H1 (cell line): ENCODE results near the gene ZNF300. TPM values are rescaled to one million over a fixed set of nuclear protein-coding genes. Genes with fewer than 3 reads are reported as not detected.

Source experiments
- CTCF ChIA-PET: fragments of 300-600 bp; sonication (Branson Sonifier 250); formaldehyde crosslinking; loops from one replicate; lab custom pipeline; 2021; ENCODE audit not compliant: partially characterized antibody; lab: Charles Lee
- POLR2A ChIA-PET: fragments of 300-600 bp; sonication (Branson Sonifier 250); formaldehyde crosslinking; loops from one replicate; lab custom pipeline; 2021; ENCODE audit warnings: inconsistent platforms; ENCODE audit not compliant: partially characterized antibody; lab: Charles Lee
- DNase-seq, 2 experiments: peaks; one replicate each; pipeline versions ENCODE4 v3.0.0 to v3.0.0-alpha.2; 2010 to 2022; ENCODE audit warnings: low spot score in 2 of 2, low read depth in 1 of 2, mixed read lengths in 1 of 2
- FAIRE-seq: peaks from 2 replicates; lab custom pipeline; 2011; peaks lifted over from hg19 to GRCh38; lab: Jason Lieb, UNC
- H2AFZ ChIP-seq: 2 replicates; pipeline ENCODE4 v1.8.1; 2012; ENCODE audit warnings: low read length, inconsistent platforms
- H2AK5ac ChIP-seq: 2 replicates; pipeline ENCODE4 v1.6.1; 2013; ENCODE audit warnings: low read depth, low read length
- H2BK120ac ChIP-seq: replicated peaks from 2 replicates; pipeline ENCODE3; 2013; ENCODE audit warnings: low read depth, low read length, inconsistent platforms
- H2BK12ac ChIP-seq: 2 replicates; pipeline ENCODE4 v1.6.1; 2013; ENCODE audit warnings: low read depth, low read length
- H2BK15ac ChIP-seq: 2 replicates; pipeline ENCODE4 v1.6.1; 2013; ENCODE audit warnings: low read length
- H2BK20ac ChIP-seq: 2 replicates; pipeline ENCODE4 v1.6.1; 2013; ENCODE audit warnings: low read length
- H2BK5ac ChIP-seq: 2 replicates; pipeline ENCODE4 v1.6.1; 2013; ENCODE audit warnings: low read depth, low read length
- H3K14ac ChIP-seq: 2 replicates; pipeline ENCODE4 v1.6.1; 2013; ENCODE audit warnings: inconsistent platforms; ENCODE audit not compliant: insufficient read length
- H3K18ac ChIP-seq: 2 replicates; pipeline ENCODE4 v1.6.1; 2013; ENCODE audit warnings: low read length; ENCODE audit errors: extremely low read depth
- H3K23ac ChIP-seq: 2 replicates; pipeline ENCODE4 v1.6.1; 2013; ENCODE audit warnings: inconsistent platforms; ENCODE audit not compliant: insufficient read length
- H3K23me2 ChIP-seq: 2 replicates; pipeline ENCODE4 v1.6.1; 2013; ENCODE audit warnings: low read depth, low read length
- H3K27ac ChIP-seq: 2 replicates; pipeline ENCODE4 v1.6.1; 2011; ENCODE audit warnings: low read depth, low read length, inconsistent platforms
- H3K27me3 ChIP-seq, 4 experiments: replicated peaks in 1 of 4; 1 replicate in 1 of 4; 2 replicates in 3 of 4; pipeline versions ENCODE4 v1.6.1 to v1.8.1; 2011 to 2013; ENCODE audit warnings: low read length in 3 of 4, mild to moderate bottlenecking in 3 of 4, inconsistent platforms in 2 of 4, mixed read lengths in 2 of 4, moderate library complexity in 1 of 4; ENCODE audit not compliant: control insufficient read depth in 3 of 4, insufficient read depth in 3 of 4; ENCODE audit errors: extremely low read depth in 1 of 4
- H3K36me3 ChIP-seq, 4 experiments: 2 replicates each; pipeline versions ENCODE4 v1.6.1 to v1.8.1; 2011 to 2013; ENCODE audit warnings: mild to moderate bottlenecking in 4 of 4, low read length in 3 of 4, moderate library complexity in 2 of 4, control low read depth in 1 of 4, inconsistent platforms in 1 of 4; ENCODE audit not compliant: insufficient read depth in 4 of 4, control insufficient read depth in 2 of 4
- H3K4ac ChIP-seq: replicated peaks from 2 replicates; pipeline ENCODE3; 2013; ENCODE audit warnings: low read length, low read depth, mixed read lengths, inconsistent platforms; ENCODE audit not compliant: insufficient read length
- H3K4me1 ChIP-seq, 4 experiments: replicated peaks in 1 of 4; 1 replicate in 1 of 4; 2 replicates in 3 of 4; pipeline versions ENCODE4 v1.6.1 to v1.8.1; 2011 to 2013; ENCODE audit warnings: low read length in 3 of 4, inconsistent platforms in 2 of 4, mixed read lengths in 1 of 4; ENCODE audit not compliant: insufficient read depth in 4 of 4, control insufficient read depth in 3 of 4
- H3K4me2 ChIP-seq, 2 experiments: 2 replicates each; pipeline versions ENCODE4 v1.6.1 to v1.8.1; 2011 to 2013; ENCODE audit warnings: low read depth in 2 of 2, low read length in 2 of 2, control low read depth in 1 of 2, inconsistent platforms in 1 of 2, mild to moderate bottlenecking in 1 of 2; ENCODE audit not compliant: insufficient read depth in 1 of 2
- H3K4me3 ChIP-seq, 4 experiments: fragments of 200-600, 300-600 bp in 1 of 4; sonication (generic), shearing (Covaris generic), sonication (Bioruptor Twin) in 1 of 4; 2 replicates each; pipeline versions ENCODE4 v1.5.1 to v1.8.1; 2011 to 2016; ENCODE audit warnings: low read length in 4 of 4, low read depth in 3 of 4, control low read depth in 2 of 4, inconsistent platforms in 2 of 4, mild to moderate bottlenecking in 2 of 4, mixed read lengths in 1 of 4, moderate library complexity in 1 of 4; ENCODE audit not compliant: insufficient read depth in 2 of 4; ENCODE audit errors: extremely low read depth in 1 of 4
- H3K56ac ChIP-seq: replicated peaks from 2 replicates; pipeline ENCODE3; 2013; ENCODE audit warnings: low read depth, mild to moderate bottlenecking, mixed read lengths, low read length, inconsistent platforms; ENCODE audit not compliant: insufficient read length
- H3K79me1 ChIP-seq: 2 replicates; pipeline ENCODE4 v1.6.1; 2013; ENCODE audit warnings: low read depth, low read length, control low read depth
- H3K79me2 ChIP-seq, 2 experiments: 2 replicates each; pipeline versions ENCODE4 v1.6.1 to v1.8.1; 2012 to 2013; ENCODE audit warnings: low read length in 2 of 2, mild to moderate bottlenecking in 2 of 2, inconsistent platforms in 1 of 2; ENCODE audit not compliant: insufficient read depth in 2 of 2, control insufficient read depth in 1 of 2
- H3K9ac ChIP-seq, 4 experiments: replicated peaks in 1 of 4; 1 replicate in 1 of 4; 2 replicates in 3 of 4; pipeline versions ENCODE4 v1.6.1 to v1.8.1; 2011 to 2013; ENCODE audit warnings: low read depth in 3 of 4, low read length in 3 of 4, control low read depth in 2 of 4, mild to moderate bottlenecking in 2 of 4, moderate library complexity in 2 of 4, inconsistent platforms in 1 of 4; ENCODE audit errors: extremely low read depth in 1 of 4
- H3K9me3 ChIP-seq, 2 experiments: 2 replicates each; pipeline versions ENCODE4 v1.6.1 to v1.8.1; 2012 to 2013; ENCODE audit warnings: mild to moderate bottlenecking in 2 of 2, moderate library complexity in 2 of 2, control low read depth in 1 of 2, inconsistent platforms in 1 of 2, low read depth in 1 of 2, low read length in 1 of 2, mixed read lengths in 1 of 2; ENCODE audit not compliant: insufficient read depth in 2 of 2
- H4K20me1 ChIP-seq, 2 experiments: replicated peaks in 1 of 2; 2 replicates each; pipeline versions ENCODE3 to v1.8.1; 2011 to 2013; ENCODE audit warnings: inconsistent platforms in 2 of 2, low read length in 2 of 2, mild to moderate bottlenecking in 1 of 2; ENCODE audit not compliant: insufficient read depth in 2 of 2, control insufficient read depth in 1 of 2
- H4K5ac ChIP-seq: 2 replicates; pipeline ENCODE4 v1.6.1; 2013; ENCODE audit warnings: low read length, low read depth, mixed read lengths, inconsistent platforms; ENCODE audit not compliant: insufficient read length
- H4K8ac ChIP-seq: 2 replicates; pipeline ENCODE4 v1.8.0; 2013; ENCODE audit warnings: mild to moderate bottlenecking, moderate library complexity, low read length, inconsistent platforms; ENCODE audit not compliant: insufficient read depth; ENCODE audit errors: extremely low read depth
- H4K91ac ChIP-seq: replicated peaks from 2 replicates; pipeline ENCODE3; 2013; ENCODE audit warnings: low read length, mixed read lengths, inconsistent platforms; ENCODE audit not compliant: insufficient read length
- BRCA1 ChIP-seq: IDR thresholded peaks from 2 replicates; pipeline ENCODE4 v1.6.1; 2012; ENCODE audit warnings: low read depth, low read length, improper control_type of control experiment
- CHD1 ChIP-seq: IDR thresholded peaks from 2 replicates; pipeline ENCODE4 v1.6.1; 2012; ENCODE audit warnings: low read depth, low read length, improper control_type of control experiment
- KDM4A ChIP-seq: IDR thresholded peaks from one replicate; pipeline ENCODE4 v1.7.1; 2012; ENCODE audit warnings: low read depth, mild to moderate bottlenecking, moderate library complexity, low read length, inconsistent platforms; ENCODE audit not compliant: severe bottlenecking
- MAX ChIP-seq: IDR thresholded peaks from 2 replicates; pipeline ENCODE4 v1.6.1; 2012; ENCODE audit warnings: inconsistent platforms
- SIN3A ChIP-seq, 2 experiments: IDR thresholded peaks in 1 of 2; conservative IDR thresholded peaks in 1 of 2; 2 replicates each; pipeline ENCODE4 v1.6.1; 2011 to 2012; ENCODE audit warnings: low read length in 2 of 2, improper control_type of control experiment in 1 of 2, low read depth in 1 of 2, mild to moderate bottlenecking in 1 of 2
- SIX5 ChIP-seq: IDR thresholded peaks from 2 replicates; pipeline ENCODE4 v1.6.1; 2011; ENCODE audit warnings: mild to moderate bottlenecking, low read depth, low read length
- SRF ChIP-seq: IDR thresholded peaks from 2 replicates; pipeline ENCODE4 v1.6.1; 2011; ENCODE audit warnings: mild to moderate bottlenecking, low read depth, low read length, moderate library complexity
- SUZ12 ChIP-seq: fragments of 200-600 bp; sonication (generic); IDR thresholded peaks from 2 replicates; pipeline ENCODE4 v1.6.1; 2012; ENCODE audit warnings: mild to moderate bottlenecking, inconsistent platforms, low read length, moderate library complexity, mixed read lengths
- YY1 ChIP-seq: IDR thresholded peaks from 2 replicates; pipeline ENCODE4 v1.6.1; 2011; ENCODE audit warnings: low read depth, mild to moderate bottlenecking, low read length
- WGBS, 2 experiments: shearing (Covaris generic) in 1 of 2; methylation state at CpG; one replicate each; pipeline versions ENCODE4 v1.1.6 to v1.1.7; 2013 to 2015; ENCODE audit warnings: low lambda C conversion rate in 2 of 2, mixed read lengths in 2 of 2, inconsistent platforms in 1 of 2, low coverage in 1 of 2, missing lambda C conversion rate in 1 of 2; ENCODE audit not compliant: insufficient replicate concordance in 2 of 2, insufficient coverage in 1 of 2, insufficient read length in 1 of 2; ENCODE audit errors: extremely low coverage in 1 of 2, missing lambda C conversion rate in 1 of 2; 5-methylcytosine and 5-hydroxymethylcytosine counted together
- polyA plus RNA-seq, 7 experiments: library from polyadenylated mRNA; depleted of rRNA in 3 of 7; stranded (reverse) in 5 of 7; unstranded in 2 of 7; fragments of >200 nt in 5 of 7; fragments of 200-250 nt in 2 of 7; gene quantifications; 1 replicate in 5 of 7; 2 replicates in 1 of 7; 4 replicates in 1 of 7; pipeline versions ENCODE4 v1.2.1 to v1.2.3, GENCODE V29; 2011 to 2013; ENCODE audit warnings: missing spikeins in 2 of 7, mixed read lengths in 2 of 7
- total RNA-seq: library from RNA; stranded (reverse); fragmentation: NEBNext Ultra II Directional; extraction: Animal tissue kit (Norgen Biotek cat#: 25700); gene quantifications from 2 replicates; pipeline ENCODE4 v1.2.1, GENCODE V29; 2021

ZNF300 gene
- total and polyA plus RNA-seq, 2 of the 8 experiments (the other 6 are each of a cell fraction or from before 2014, with no cell fraction given) = 6.7 to 15.8 TPM

- H3K9me3 ChIP-seq = peaks cover 32 to 37% of the 10 kb centered on the region in 2 experiments; a peak in 3 of 4 replicates
Observed at GRCh38 chr5:150912312-150912814, 7.6 kb upstream of the ZNF300 start.

More at GRCh38 chr5:150912312-150912814, 7.6 kb upstream of the ZNF300 start:
- ChIA-PET CTCF (no interaction called here), POLR2A (no interaction called here)
- no peak overlapping the region for H2BK15ac ChIP-seq
- H2BK20ac ChIP-seq = no peak overlapping the region
- H3K79me2 ChIP-seq = no peaks in the 10 kb centered on the region
- H3K27ac ChIP-seq = no peak overlapping the region
- no peak overlapping the region for H3K23ac ChIP-seq
- TF ChIP-seq MAX (no peak), CHD1 (no peak), SIN3A (conservative IDR thresholded peaks at IDR 0.05 in 1 of 2, IDR thresholded peaks at IDR 0.05 in 1 of 2; ENCODE audit: low read depth in 1 of 2, low read length in 2 of 2) (no peak), YY1 (no peak), SIX5 (no peak), SRF (no peak), SUZ12 (no peak), KDM4A (no peak), BRCA1 (no peak)
- no peaks in the 10 kb centered on the region for H4K20me1 ChIP-seq
- no peaks in the 10 kb centered on the region for H3K36me3 ChIP-seq
- H3K9ac ChIP-seq = no peak overlapping the region
- H4K91ac ChIP-seq = no peak overlapping the region
- no peak overlapping the region for H4K8ac ChIP-seq
- FAIRE-seq (no peak), DNase-seq (no peak)
- H3K4me2 ChIP-seq = no peak overlapping the region
- H3K79me1 ChIP-seq = no peaks in the 10 kb centered on the region
- WGBS, 2 experiments = 86% methylated on average over 2 of the region's 2 CpGs; no CpG with 5 or more reads in 1 of the 2 experiments
- H2AFZ ChIP-seq = no peak overlapping the region
- no peak overlapping the region for H2BK120ac ChIP-seq
- no peak overlapping the region for H2BK12ac ChIP-seq
- H3K18ac ChIP-seq = no peak overlapping the region
- no peak overlapping the region for H4K5ac ChIP-seq
- no peak overlapping the region for H2BK5ac ChIP-seq
- H3K27me3 ChIP-seq = no peaks in the 10 kb centered on the region
- H3K4me1 ChIP-seq = no peaks in the 10 kb centered on the region
- H2AK5ac ChIP-seq = no peak overlapping the region
- no peak overlapping the region for H3K4me3 ChIP-seq
- H3K56ac ChIP-seq = no peak overlapping the region
- H3K14ac ChIP-seq = no peak overlapping the region
- H3K4ac ChIP-seq = no peak overlapping the region
- H3K23me2 ChIP-seq = no peaks in the 10 kb centered on the region
